ENCODE results near the gene NEK10. TPM values are rescaled to one million over a fixed set of nuclear protein-coding genes. Genes with fewer than 3 reads are reported as not detected.

NEK10 gene
- total RNA-seq, 1 experiment from 2014 or later = 0.66 TPM

DNA sequence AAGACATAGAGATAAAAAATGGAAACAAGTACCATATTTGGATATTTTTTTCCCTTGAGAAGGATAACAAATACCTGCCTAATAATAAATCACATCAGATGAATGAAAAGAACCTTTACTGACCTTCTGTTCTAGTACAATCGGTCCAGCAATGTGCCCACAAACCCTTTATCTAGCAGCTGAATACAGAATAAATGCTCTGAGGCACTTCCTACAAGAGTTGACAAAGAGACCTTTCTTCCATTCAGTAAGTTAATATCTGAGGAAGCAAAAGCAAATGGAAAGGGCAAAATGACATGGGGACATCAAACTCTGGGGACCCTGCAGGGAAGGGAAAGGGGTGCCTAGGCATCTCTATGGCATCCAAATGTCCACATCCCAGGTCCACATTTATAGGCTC is 115.8 kb downstream of the NEK10 start:
- Histone ChIP-seq H3K18ac (ENCODE audit: insufficient read length, low read depth, low read length) (no peak overlapping the region), H3K4me2 (ENCODE audit: insufficient read depth, insufficient read length, low read length) (no peak overlapping the region), H4K20me1 (ENCODE audit: control insufficient read depth, insufficient read depth, insufficient read length) (no peaks in the 10 kb centered on the region), H2BK20ac (ENCODE audit: low read depth, low read length, poor library complexity, severe bottlenecking) (no peak overlapping the region), H2BK120ac (ENCODE audit: low read depth, low read length, poor library complexity, severe bottlenecking) (no peak overlapping the region), H4K91ac (ENCODE audit: insufficient read length, low read depth, low read length) (no peak overlapping the region), H2BK5ac (ENCODE audit: insufficient read length, low read length) (no peak overlapping the region), H3T11ph (ENCODE audit: low read length) (no peak overlapping the region), H2BK15ac (ENCODE audit: low read depth, low read length) (no peak overlapping the region), H3K27me3 (ENCODE audit: insufficient read depth, low read length) (no peaks in the 10 kb centered on the region), H2AFZ (ENCODE audit: low read length) (no peak overlapping the region), H3K4ac (ENCODE audit: low read depth, low read length) (no peak overlapping the region), H2AK5ac (ENCODE audit: insufficient read length, low read length) (no peak overlapping the region), H3K56ac (ENCODE audit: insufficient read length, low read depth, low read length) (no peak overlapping the region), H3K9ac (ENCODE audit: extremely low read depth, insufficient read length, low read length) (no peak overlapping the region), H4K5ac (ENCODE audit: insufficient read length, low read depth, low read length) (no peak overlapping the region), H3K23ac (ENCODE audit: insufficient read length, low read depth, low read length) (no peak overlapping the region), H3K14ac (ENCODE audit: insufficient read depth, low read length) (no peak overlapping the region), H4K8ac (replicated peaks; ENCODE audit: insufficient read length, low read depth, low read length) (no peak overlapping the region), H3K79me1 (ENCODE audit: insufficient read depth, low read depth, low read length, poor library complexity, severe bottlenecking) (no peaks in the 10 kb centered on the region), H3K79me2 (ENCODE audit: insufficient read depth, low read length) (no peaks in the 10 kb centered on the region), H3K4me1 (ENCODE audit: insufficient read depth, low read length) (no peaks in the 10 kb centered on the region), H3K9me3 (ENCODE audit: control insufficient read depth, low read depth, low read length) (no peaks in the 10 kb centered on the region), H2BK12ac (ENCODE audit: insufficient read length, low read depth, low read length) (no peak overlapping the region), H3K27ac (ENCODE audit: insufficient read length, low read depth, low read length) (no peak overlapping the region), H3K23me2 (ENCODE audit: insufficient read length, low read depth, low read length, poor library complexity, severe bottlenecking) (no peaks in the 10 kb centered on the region)
- Mint-ChIP-seq H3K27ac (no peak overlapping the region), H3K4me1 (no peaks in the 10 kb centered on the region), H3K9me3 (peaks cover 0 to 3% of the 10 kb centered on the region in 2 experiments; a peak in 3 of 5 replicates), H3K27me3 (ENCODE audit: low read depth) (no peaks in the 10 kb centered on the region), H3K4me3 (no peak overlapping the region), H3K36me3 (ENCODE audit: insufficient read depth in 1 of 3, low read depth in 3 of 3) (no peaks in the 10 kb centered on the region; a peak in 1 of 7 replicates)
- no CpG with 5 or more reads among the region's 1 CpG for WGBS (ENCODE audit: extremely low coverage, insufficient read length, low lambda C conversion rate)
- no peak for DNase-seq
- TF ChIP-seq, protein P1, sequence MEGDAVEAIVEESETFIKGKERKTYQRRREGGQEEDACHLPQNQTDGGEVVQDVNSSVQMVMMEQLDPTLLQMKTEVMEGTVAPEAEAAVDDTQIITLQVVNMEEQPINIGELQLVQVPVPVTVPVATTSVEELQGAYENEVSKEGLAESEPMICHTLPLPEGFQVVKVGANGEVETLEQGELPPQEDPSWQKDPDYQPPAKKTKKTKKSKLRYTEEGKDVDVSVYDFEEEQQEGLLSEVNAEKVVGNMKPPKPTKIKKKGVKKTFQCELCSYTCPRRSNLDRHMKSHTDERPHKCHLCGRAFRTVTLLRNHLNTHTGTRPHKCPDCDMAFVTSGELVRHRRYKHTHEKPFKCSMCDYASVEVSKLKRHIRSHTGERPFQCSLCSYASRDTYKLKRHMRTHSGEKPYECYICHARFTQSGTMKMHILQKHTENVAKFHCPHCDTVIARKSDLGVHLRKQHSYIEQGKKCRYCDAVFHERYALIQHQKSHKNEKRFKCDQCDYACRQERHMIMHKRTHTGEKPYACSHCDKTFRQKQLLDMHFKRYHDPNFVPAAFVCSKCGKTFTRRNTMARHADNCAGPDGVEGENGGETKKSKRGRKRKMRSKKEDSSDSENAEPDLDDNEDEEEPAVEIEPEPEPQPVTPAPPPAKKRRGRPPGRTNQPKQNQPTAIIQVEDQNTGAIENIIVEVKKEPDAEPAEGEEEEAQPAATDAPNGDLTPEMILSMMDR (conservative IDR thresholded peaks at IDR 0.05) = no peak

All from H9 (cell line).